RPMI8226 (cell line): ENCODE measurements around the gene DIP2C.
"Not testable (repeated sequence)": the region's sequence is repeated elsewhere in the genome, so short reads cannot be mapped to it uniquely, and the experiment has no call there.

Source experiments
- DNase-seq: peaks from one replicate; pipeline ENCODE4 v3.0.0-alpha.2; 2015

Gene DIP2C

GRCh38 chr10:659688-660141 is 29.8 kb downstream of the DIP2C start:
- no peak for DNase-seq

- DNase-seq: not testable (repeated sequence)
These were observed 31.6 kb downstream of the DIP2C start for GRCh38 chr10:657816-658350.

GRCh38 chr10:656883-657282 is 32.6 kb downstream of the DIP2C start:
- no peak for DNase-seq

- DNase-seq: no peak
These were observed 34.3 kb downstream of the DIP2C start for GRCh38 chr10:655184-655583.

GRCh38 chr10:654647-654996 is 34.8 kb downstream of the DIP2C start:
- DNase-seq: no peak

- DNase-seq: no peak
These were observed 35.3 kb downstream of the DIP2C start for GRCh38 chr10:653991-654646.

- not testable (repeated sequence) for DNase-seq
These were observed 36.5 kb downstream of the DIP2C start for GRCh38 chr10:652832-653459.

- no peak for DNase-seq
These were observed 37.2 kb downstream of the DIP2C start for GRCh38 chr10:652233-652632.

- no peak for DNase-seq
These were observed 37.8 kb downstream of the DIP2C start for GRCh38 chr10:651692-652091.

GRCh38 chr10:650886-651615 is 38.4 kb downstream of the DIP2C start:
- DNase-seq: no peak

GRCh38 chr10:650441-650851 is 39.0 kb downstream of the DIP2C start:
- DNase-seq: no peak

GRCh38 chr10:649798-650440 is 39.5 kb downstream of the DIP2C start:
- DNase-seq: no peak

- DNase-seq: no peak
These were observed 40.0 kb downstream of the DIP2C start for GRCh38 chr10:649445-649797.

GRCh38 chr10:647019-647418 is 42.4 kb downstream of the DIP2C start:
- DNase-seq: not testable (repeated sequence)

GRCh38 chr10:646118-646524 is 43.3 kb downstream of the DIP2C start:
- no peak for DNase-seq

GRCh38 chr10:644943-645334 is 44.5 kb downstream of the DIP2C start:
- DNase-seq: no peak

GRCh38 chr10:644076-644942 is 45.2 kb downstream of the DIP2C start:
- no peak for DNase-seq

- no peak for DNase-seq
These were observed 47.1 kb downstream of the DIP2C start for GRCh38 chr10:642186-642890.

GRCh38 chr10:641149-642010 is 48.1 kb downstream of the DIP2C start:
- no peak for DNase-seq

GRCh38 chr10:640673-641045 is 48.8 kb downstream of the DIP2C start:
- DNase-seq: no peak
